Epithelial cell of proximal tubule (primary cell): ENCODE data around the gene KCP. TPM values are rescaled to one million over a fixed set of nuclear protein-coding genes. Genes with fewer than 3 reads are reported as not detected.
A peak's percentile ranks its signal among the peaks of the same experiment; 100 is the strongest.

Experiments
- DNase-seq: peaks from one replicate; pipeline ENCODE4 v3.0.0-alpha.2; 2011; ENCODE audit warnings: low read depth
- H3K4me3 ChIP-seq: 2 replicates; pipeline ENCODE4 v1.5.1; 2011; ENCODE audit warnings: low read depth, mild to moderate bottlenecking, low read length
- total RNA-seq: library from RNA; depleted of rRNA; stranded (reverse); fragments of >200 nt; gene quantifications from 2 replicates; pipeline ENCODE4 v1.2.3, GENCODE V29; 2015
- TF ChIP-seq, protein P1 (sequence below): conservative IDR thresholded peaks from 2 replicates; pipeline ENCODE4 v1.5.1; 2012; ENCODE audit warnings: low read depth, mild to moderate bottlenecking, low read length

KCP gene
- total RNA-seq, 1 donor from 2014 or later = 5.2 TPM

- TF ChIP-seq, protein P1, sequence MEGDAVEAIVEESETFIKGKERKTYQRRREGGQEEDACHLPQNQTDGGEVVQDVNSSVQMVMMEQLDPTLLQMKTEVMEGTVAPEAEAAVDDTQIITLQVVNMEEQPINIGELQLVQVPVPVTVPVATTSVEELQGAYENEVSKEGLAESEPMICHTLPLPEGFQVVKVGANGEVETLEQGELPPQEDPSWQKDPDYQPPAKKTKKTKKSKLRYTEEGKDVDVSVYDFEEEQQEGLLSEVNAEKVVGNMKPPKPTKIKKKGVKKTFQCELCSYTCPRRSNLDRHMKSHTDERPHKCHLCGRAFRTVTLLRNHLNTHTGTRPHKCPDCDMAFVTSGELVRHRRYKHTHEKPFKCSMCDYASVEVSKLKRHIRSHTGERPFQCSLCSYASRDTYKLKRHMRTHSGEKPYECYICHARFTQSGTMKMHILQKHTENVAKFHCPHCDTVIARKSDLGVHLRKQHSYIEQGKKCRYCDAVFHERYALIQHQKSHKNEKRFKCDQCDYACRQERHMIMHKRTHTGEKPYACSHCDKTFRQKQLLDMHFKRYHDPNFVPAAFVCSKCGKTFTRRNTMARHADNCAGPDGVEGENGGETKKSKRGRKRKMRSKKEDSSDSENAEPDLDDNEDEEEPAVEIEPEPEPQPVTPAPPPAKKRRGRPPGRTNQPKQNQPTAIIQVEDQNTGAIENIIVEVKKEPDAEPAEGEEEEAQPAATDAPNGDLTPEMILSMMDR = no peak
- DNase-seq = no peak
- peak overlapping the region; percentile 48 for H3K4me3 ChIP-seq
These were observed 80.9 kb downstream of the KCP start for GRCh38 chr7:128829391-128830166.

DNA sequence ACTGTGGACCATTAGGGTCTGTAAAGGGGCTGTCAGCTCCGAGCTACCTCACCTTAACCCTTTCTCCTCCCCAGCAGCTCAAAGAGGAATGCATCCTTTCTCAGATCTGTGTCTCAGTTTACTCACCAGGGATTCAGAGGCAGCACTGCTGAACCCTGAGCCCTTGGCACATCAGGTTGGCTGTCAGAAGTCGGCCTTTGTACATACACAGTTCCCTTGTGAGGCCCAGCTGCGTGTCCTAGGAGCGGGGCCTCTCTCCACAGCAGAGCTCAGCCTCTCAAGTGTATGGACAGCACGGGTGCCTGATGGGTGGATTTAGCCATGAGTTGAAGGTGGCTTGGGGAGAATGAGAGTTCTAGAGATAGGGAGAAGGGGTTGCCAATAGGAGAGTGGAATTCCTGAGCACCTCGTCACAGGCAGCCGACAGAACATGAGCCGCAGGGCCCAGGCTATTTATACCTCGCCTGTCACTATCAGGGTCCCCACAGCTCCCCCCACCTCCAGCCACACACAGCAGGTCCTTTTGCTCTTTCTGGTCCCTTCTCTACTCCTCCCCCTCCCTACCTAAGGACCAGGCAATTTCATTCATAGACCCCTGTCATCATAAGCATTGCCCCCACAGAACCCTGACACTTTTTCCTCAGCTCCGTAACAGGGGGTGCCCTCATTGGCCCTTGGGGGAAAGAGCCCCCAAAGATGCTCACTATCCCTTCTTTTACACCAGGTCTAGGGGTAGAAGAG is 82.4 kb downstream of the KCP start:
- DNase-seq = no peak
- no peak overlapping the region for H3K4me3 ChIP-seq
- TF ChIP-seq, protein P1 = no peak

DNA sequence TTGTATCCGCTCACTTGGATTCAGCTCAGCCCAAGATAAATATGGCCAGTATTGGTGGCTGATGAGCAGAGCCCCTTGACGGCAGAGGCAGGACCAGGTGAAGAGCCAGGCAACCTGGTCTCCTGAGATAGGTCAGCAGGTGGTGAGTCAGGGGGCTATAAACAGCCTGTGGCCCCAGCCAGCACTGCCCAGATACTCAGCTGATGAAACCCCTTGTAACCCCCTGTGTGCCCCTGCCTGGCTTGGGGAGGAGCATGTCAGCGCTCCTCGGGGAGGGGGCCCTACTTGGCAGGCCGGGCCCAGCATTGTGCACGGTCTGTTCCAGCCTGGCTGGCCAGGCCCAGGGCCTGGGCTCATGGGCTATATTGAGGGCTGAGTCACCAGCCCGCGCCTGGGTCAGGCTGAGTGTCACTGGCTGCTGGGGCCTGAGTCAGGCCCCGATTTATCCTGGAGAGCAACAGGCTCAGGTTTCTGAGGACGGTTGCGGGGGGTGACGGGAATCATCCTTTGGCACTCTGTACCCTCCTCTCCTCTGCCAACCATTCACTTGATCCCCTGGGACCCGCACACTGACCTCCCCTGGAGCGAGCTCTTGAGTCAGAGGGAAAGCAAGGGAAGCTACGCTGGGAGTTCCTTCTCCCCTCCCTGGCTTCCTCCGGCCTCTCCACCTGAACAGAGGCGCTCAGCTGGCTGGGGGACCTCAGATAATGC is 83.1 kb downstream of the KCP start:
- DNase-seq = no peak
- TF ChIP-seq, protein P1 = no peak
- no peak overlapping the region for H3K4me3 ChIP-seq

- TF ChIP-seq, protein P1 = no peak
- DNase-seq = no peak
- no peak overlapping the region for H3K4me3 ChIP-seq
These were observed 83.6 kb downstream of the KCP start for GRCh38 chr7:128826916-128827247.

Other genes with a start within 250 kb of the KCP start
- gene GARIN1A, start 238.4 kb downstream of the KCP start, total RNA-seq = 0.07 TPM in 1 of 2 replicates, not detected in the other
- gene CALU, start 171.3 kb downstream of the KCP start, total RNA-seq = 174 and 198 TPM in 2 replicates
- gene OPN1SW, start 134.9 kb downstream of the KCP start, total RNA-seq = not detected in 2 replicates
- 2.0 and 4.5 TPM in 2 replicates for gene CCDC136, start 118.7 kb downstream of the KCP start, total RNA-seq
- gene FLNC, start 80.3 kb downstream of the KCP start, total RNA-seq = 149 and 173 TPM in 2 replicates
- gene ATP6V1F, start 47.9 kb downstream of the KCP start, total RNA-seq = 69.5 and 134 TPM in 2 replicates
- 4.2 and 8.5 TPM in 2 replicates for gene IRF5, start 27.2 kb upstream of the KCP start, total RNA-seq
- gene TNPO3, start 144.4 kb upstream of the KCP start, total RNA-seq = 52.5 and 53.2 TPM in 2 replicates
- gene TSPAN33, start 234.0 kb upstream of the KCP start, total RNA-seq = 3.9 and 14.3 TPM in 2 replicates